Cardiac fibroblast (primary cell): ENCODE results near the gene C6orf62.
"Not testable (repeated sequence)": the region's sequence is repeated elsewhere in the genome, so short reads cannot be mapped to it uniquely, and the experiment has no call there.

ENCODE experiments used
- DNase-seq, 2 donors: peaks; one replicate each; pipeline versions ENCODE4 v3.0.0 to v3.0.0-alpha.2; 2010; ENCODE audit warnings: low read depth in 2 of 2
- H3K4me3 ChIP-seq, 2 donors: replicated peaks in 1 of 2; 1 replicate in 1 of 2; 2 replicates in 1 of 2; pipeline ENCODE4 v1.5.1; 2011; ENCODE audit warnings: low read depth in 2 of 2, low read length in 2 of 2, mild to moderate bottlenecking in 2 of 2, moderate library complexity in 1 of 2
- CTCF ChIP-seq: IDR thresholded peaks from one replicate; pipeline ENCODE4 v1.5.1; 2011; ENCODE audit warnings: low read depth, mild to moderate bottlenecking, low read length, inconsistent platforms

Gene C6orf62

DNA sequence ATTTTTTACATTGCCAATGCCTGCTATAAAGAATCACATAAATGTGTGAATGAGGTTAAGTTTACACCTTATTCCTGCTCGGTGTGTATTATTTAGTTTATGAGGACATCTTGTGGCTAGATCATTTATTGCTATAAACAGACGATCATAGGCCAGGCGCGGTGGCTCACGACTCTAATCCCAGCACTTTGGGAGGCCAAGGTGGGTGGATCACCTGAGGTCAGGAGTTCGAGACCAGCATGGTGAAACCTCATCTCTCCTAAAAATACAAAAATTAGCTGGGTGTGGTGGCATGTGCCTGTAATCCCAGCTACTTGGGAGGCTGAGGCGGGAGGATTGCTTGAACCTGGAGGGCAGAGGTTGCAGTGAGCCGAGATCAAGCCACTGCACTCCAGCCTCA, 23.3 kb downstream of the C6orf62 start:
- DNase-seq, result peak; percentile 61 to 62
- H3K4me3 ChIP-seq, result not testable (repeated sequence)
- TF ChIP-seq CTCF, result peak; percentile 20

DNA sequence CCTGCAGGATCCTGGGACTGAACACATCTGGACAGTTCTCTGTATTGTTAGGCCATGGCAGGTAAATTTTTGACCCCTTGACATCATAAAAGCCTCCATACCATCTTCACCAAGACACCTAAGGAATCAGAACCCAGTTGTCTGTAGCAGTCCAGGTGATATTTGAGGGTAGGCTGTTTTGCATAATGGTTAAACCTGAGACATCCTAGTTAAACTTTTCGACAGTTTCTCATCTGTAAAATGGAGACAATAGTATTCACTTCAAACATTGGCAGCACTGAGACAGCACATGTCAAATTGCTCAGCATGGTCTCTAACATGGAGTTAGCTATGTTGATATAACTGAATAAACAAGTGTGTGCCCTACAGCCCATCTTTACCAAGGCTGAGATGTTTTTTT, 24.8 kb downstream of the C6orf62 start:
- no peak for TF ChIP-seq CTCF
- DNase-seq, result no peak
- no peak overlapping the region for H3K4me3 ChIP-seq

DNA sequence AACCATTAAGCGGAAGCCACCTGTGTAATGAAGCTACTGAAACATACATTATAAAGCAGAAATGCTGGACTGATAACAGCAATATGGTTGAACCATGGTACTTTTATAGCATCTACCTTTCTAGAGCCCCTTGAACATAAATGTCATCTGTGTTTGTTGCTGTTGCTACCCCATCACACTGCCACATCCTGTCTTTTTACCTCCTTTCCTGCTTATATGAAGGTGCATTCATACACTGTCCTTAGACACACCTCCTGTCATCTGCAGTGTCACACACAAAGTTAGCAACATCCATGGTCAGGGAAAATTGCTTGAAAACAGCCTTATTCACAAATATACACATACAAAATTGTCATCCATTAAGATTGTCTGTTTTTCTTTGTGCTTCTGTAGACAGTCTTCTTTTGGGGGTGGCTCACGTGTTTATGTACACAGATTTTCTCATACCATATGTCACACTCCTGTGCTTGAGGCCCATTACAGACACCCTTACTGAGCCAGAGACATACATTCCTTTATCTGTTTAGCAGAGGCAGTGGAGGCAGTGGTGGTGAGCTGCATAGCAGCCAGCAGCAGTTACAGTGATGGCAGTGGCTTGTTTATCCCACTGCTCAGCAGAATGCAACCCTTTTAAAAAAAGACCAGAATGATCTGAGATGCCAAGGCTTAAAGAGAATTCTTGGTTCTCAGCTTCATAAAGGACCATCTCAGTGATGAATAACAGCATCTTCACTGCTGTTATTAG, 25.9 kb downstream of the C6orf62 start:
- no peak for DNase-seq
- no peak for TF ChIP-seq CTCF
- H3K4me3 ChIP-seq, result no peak overlapping the region

DNA sequence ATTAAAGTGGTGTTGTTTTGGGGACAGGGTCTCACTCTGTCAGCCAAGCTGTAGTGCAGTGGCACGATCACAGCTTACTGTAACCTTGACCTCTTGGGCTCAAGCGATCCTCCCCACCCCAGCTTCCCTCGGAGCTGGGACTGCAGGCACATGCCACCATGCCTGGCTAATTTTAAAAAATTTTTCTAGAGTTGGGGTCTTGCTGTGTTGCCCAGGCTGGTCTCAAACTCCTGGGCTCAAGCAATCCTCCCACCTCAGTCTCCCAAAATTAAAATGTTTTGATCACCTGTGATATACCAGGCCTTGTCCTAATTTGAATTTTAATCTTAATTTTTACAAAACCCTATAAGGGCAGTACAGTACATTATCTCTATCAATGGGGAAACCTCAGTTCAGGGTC, 26.5 kb downstream of the C6orf62 start:
- no peak for DNase-seq
- TF ChIP-seq CTCF, result no peak
- H3K4me3 ChIP-seq, result no peak overlapping the region

- no peak for TF ChIP-seq CTCF
- H3K4me3 ChIP-seq, result no peak overlapping the region
- peak in 1 of 2 donors; percentile 28 for DNase-seq
Observed at GRCh38 chr6:24692003-24692402, 27.0 kb downstream of the C6orf62 start.

DNA sequence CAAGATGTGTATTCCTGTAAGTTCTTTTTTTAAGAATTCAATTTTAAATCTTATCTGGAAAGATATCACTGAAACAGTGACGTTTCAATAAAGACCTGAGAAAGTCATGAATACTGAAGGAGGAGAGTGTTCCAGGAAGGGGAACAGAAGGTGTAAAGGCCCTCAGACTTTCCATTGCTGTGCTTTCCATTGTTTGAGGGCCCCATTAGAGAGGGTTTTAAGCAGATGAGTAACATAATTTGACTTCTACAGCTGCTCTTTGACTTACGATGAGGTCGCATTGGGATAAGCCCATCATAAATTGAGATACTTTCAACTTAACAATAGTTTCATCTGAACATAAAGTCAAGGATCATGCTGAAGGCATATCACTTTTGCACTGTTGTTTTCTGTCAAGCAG, 27.4 kb downstream of the C6orf62 start:
- TF ChIP-seq CTCF, result no peak
- no peak for DNase-seq
- H3K4me3 ChIP-seq, result no peak overlapping the region

GRCh38 chr6:24690593-24690992, 28.4 kb downstream of the C6orf62 start:
- TF ChIP-seq CTCF, result no peak
- DNase-seq, result no peak
- H3K4me3 ChIP-seq, result no peak overlapping the region
